HL-60 (cell line): ENCODE data around the gene FAM83C.
"Not testable (repeated sequence)": the region's sequence is repeated elsewhere in the genome, so short reads cannot be mapped to it uniquely, and the experiment has no call there.

Experiments used
- DNase-seq, 2 experiments: peaks; one replicate each; pipeline ENCODE4 v3.0.0-alpha.2; 2010 to 2020; ENCODE audit warnings: low read depth in 1 of 2, low spot score in 1 of 2
- H3K27ac ChIP-seq: fragments of 250-450 bp; sonication (Bioruptor Pico); replicated peaks from 2 replicates; pipeline ENCODE4 v1.5.1; 2020; ENCODE audit warnings: mild to moderate bottlenecking, moderate library complexity
- H3K27me3 ChIP-seq: fragments of 250-450 bp; sonication (Bioruptor Pico); 2 replicates; pipeline ENCODE4 v1.5.1; 2021; ENCODE audit warnings: mild to moderate bottlenecking, moderate library complexity; ENCODE audit not compliant: insufficient read depth, poor library complexity, severe bottlenecking
- H3K4me3 ChIP-seq: replicated peaks from 2 replicates; pipeline ENCODE4 v1.5.1; 2011; ENCODE audit warnings: mild to moderate bottlenecking, control low read depth, low read length; ENCODE audit not compliant: insufficient read depth
- CTCF ChIP-seq: IDR thresholded peaks from one replicate; pipeline ENCODE4 v1.5.1; 2011; ENCODE audit warnings: low read length, control low read depth, inconsistent platforms; ENCODE audit not compliant: insufficient read depth
- GABPA ChIP-seq: IDR thresholded peaks from 2 replicates; pipeline ENCODE4 v1.6.1; 2012; ENCODE audit warnings: low read depth
- POLR2AphosphoS5 ChIP-seq: IDR thresholded peaks from 2 replicates; pipeline ENCODE4 v1.6.1; 2012; ENCODE audit warnings: low read depth
- SPI1 ChIP-seq: IDR thresholded peaks from 2 replicates; pipeline ENCODE4 v1.6.1; 2012; ENCODE audit warnings: low read depth, mild to moderate bottlenecking, borderline replicate concordance
- TF ChIP-seq, protein P1 (sequence below): IDR thresholded peaks from 2 replicates; pipeline ENCODE4 v1.6.1; 2012; ENCODE audit warnings: low read depth; ENCODE audit not compliant: insufficient replicate concordance

The FAM83C gene

DNA sequence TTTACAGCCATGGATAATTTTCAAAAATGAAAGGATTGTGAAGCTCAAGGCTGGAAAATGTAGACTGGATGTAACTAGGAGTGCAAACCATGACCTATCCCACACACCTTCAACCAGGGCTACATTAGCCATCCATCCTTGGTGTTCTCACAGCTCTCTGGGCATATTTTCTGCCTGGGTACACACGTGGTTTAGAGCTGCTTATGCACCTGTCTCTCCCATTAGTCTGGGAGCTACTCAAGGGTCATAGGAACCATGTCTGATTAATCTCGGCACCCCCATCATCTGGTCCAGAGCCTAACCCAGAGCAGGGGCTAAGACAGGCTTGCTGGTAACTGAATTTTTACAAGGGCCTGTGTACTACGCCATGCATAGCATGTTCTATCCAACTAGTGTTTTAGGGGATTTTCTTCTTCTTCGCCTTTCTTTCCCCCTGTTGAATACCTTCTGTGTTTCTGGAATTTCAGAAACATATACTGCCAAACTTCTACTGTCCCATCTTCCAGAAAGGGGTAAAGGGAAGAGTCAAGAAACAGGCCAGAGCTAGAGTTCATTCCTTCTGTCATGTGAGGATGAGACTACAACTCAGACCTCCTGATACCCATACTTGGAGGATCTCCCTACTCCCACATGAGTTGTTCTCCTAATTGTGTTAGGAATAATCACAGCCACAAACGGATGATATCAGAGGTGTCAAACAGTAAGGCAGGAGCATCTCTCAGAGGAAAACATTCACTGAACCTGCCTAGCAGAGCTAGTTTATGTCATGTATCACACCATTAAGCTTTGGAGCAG is 25.4 kb upstream of the FAM83C start:
- no peak overlapping the region for H3K27ac ChIP-seq
- no peak for DNase-seq
- H3K27me3 ChIP-seq, result no peaks in the 10 kb centered on the region
- H3K4me3 ChIP-seq, result no peak overlapping the region
- TF ChIP-seq CTCF, result no peak

DNA sequence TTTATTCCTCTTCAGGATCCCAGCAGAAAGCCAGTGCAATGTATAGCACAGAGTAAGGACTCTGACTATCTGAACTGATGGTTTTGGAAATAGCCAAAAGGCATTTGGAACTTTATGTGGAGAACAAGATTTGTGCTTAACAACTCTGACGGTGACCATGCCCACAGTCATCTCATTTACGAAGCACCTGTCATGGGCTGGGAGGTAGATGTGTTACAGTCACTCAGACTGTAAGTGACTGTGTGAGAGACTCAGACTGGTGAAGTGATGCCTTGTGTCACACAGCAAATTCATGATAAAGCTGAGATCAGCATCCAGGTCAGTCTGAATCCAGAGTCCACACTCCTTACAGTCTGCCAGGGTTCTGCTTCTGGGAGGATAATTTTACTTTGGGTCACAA is 23.9 kb upstream of the FAM83C start:
- TF ChIP-seq POLR2AphosphoS5 (no peak), SPI1 (no peak), GABPA (no peak), CTCF (no peak)
- TF ChIP-seq, protein P1, sequence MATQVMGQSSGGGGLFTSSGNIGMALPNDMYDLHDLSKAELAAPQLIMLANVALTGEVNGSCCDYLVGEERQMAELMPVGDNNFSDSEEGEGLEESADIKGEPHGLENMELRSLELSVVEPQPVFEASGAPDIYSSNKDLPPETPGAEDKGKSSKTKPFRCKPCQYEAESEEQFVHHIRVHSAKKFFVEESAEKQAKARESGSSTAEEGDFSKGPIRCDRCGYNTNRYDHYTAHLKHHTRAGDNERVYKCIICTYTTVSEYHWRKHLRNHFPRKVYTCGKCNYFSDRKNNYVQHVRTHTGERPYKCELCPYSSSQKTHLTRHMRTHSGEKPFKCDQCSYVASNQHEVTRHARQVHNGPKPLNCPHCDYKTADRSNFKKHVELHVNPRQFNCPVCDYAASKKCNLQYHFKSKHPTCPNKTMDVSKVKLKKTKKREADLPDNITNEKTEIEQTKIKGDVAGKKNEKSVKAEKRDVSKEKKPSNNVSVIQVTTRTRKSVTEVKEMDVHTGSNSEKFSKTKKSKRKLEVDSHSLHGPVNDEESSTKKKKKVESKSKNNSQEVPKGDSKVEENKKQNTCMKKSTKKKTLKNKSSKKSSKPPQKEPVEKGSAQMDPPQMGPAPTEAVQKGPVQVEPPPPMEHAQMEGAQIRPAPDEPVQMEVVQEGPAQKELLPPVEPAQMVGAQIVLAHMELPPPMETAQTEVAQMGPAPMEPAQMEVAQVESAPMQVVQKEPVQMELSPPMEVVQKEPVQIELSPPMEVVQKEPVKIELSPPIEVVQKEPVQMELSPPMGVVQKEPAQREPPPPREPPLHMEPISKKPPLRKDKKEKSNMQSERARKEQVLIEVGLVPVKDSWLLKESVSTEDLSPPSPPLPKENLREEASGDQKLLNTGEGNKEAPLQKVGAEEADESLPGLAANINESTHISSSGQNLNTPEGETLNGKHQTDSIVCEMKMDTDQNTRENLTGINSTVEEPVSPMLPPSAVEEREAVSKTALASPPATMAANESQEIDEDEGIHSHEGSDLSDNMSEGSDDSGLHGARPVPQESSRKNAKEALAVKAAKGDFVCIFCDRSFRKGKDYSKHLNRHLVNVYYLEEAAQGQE, result no peak
- Histone ChIP-seq H3K27me3 (no peaks in the 10 kb centered on the region), H3K27ac (peak overlapping the region; percentile 0; the same call in 1 of the 2 replicates), H3K4me3 (no peak overlapping the region)
- DNase-seq, result no peak

DNA sequence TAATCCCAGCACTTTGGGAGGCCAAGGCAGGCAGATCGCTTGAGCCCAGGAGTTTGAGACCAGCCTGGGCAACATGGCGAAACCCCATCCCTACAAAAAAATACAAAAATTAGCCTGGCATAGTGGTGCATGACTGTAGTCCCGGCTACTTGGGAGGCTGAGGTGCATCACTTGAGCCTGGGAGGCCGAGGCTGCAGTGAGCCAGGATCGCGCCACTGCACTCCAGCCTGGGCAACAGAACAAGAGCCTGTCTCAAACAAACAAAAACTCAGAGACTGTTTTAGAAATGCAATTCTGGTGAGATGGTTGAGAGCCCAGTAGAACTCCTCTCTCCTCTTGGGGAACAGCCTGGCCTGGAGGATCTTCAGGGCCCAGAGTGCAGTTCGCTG is 23.4 kb upstream of the FAM83C start:
- not testable (repeated sequence) for H3K4me3 ChIP-seq, H3K27me3 ChIP-seq, DNase-seq
- peak overlapping the region; percentile 0; the same call in 1 of the 2 replicates for H3K27ac ChIP-seq

DNA sequence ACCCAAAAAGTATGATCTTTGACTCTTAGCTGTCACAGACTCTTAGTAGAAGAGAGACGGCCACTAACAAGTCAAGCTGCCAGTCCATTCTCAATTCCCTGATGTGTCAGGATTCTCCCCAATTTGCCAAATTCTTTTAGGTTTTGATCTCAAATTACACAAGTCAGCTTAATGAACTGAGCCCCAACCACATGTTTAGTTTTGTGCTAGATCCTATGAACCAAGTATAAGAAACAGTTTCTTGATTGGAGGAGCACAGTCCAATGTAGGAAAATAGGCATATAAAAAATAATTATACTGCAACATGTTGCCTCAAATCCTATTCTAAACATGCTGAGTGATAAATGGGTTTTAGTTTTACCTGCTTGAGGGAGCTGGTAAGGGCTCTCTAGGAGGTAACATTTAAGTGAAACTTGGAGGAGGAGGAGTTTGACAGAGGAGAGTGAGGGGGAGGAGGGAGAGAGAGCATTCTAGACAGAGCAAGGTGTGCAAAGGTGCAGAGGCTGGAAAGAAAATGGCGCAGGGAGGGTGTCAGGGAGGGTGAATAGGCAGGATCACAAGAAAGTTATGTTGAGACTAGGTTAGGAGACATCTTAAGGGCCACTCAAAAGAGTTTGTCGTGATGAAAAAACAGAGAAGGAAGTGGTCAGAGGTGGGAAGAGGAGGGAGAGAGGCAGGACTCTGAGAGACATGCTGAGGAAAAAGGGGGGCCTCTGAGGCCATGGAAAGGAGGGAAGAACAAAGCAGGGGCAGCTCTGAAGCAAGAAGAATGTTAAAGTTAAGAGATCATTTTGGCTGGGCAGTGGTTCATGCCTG is 22.8 kb upstream of the FAM83C start:
- TF ChIP-seq POLR2AphosphoS5 (no peak), GABPA (no peak), CTCF (no peak), SPI1 (peak; percentile 62; the same call in 1 of the 2 replicates)
- TF ChIP-seq, protein P1, result no peak
- DNase-seq, result peak in 1 of 2 experiments; percentile 52
- no peaks in the 10 kb centered on the region for H3K27me3 ChIP-seq
- H3K4me3 ChIP-seq, result no peak overlapping the region
- 0 out of 2 replicates have a peak overlapping the region, but pooled peaks have one; percentile 0 for H3K27ac ChIP-seq
